Stimulated activated naive CD4-positive, alpha-beta T cell (primary cell): ENCODE measurements around the gene PNPO.
A peak's percentile ranks its signal among the peaks of the same experiment; 100 is the strongest.

Source experiments
- DNase-seq, 6 experiments: peaks; one replicate each; lab custom pipeline; 2025; lab: John Stamatoyannopoulos, UW

The PNPO gene

GRCh38 chr17:47941246-47942095, at the start of gene PNPO:
TSS of gene PNPO (plus strand) at chr17:47941571. CDS start at chr17:47941676, 105 bp downstream.
- peak; percentile 84 to 93 (median 92) for DNase-seq

DNA sequence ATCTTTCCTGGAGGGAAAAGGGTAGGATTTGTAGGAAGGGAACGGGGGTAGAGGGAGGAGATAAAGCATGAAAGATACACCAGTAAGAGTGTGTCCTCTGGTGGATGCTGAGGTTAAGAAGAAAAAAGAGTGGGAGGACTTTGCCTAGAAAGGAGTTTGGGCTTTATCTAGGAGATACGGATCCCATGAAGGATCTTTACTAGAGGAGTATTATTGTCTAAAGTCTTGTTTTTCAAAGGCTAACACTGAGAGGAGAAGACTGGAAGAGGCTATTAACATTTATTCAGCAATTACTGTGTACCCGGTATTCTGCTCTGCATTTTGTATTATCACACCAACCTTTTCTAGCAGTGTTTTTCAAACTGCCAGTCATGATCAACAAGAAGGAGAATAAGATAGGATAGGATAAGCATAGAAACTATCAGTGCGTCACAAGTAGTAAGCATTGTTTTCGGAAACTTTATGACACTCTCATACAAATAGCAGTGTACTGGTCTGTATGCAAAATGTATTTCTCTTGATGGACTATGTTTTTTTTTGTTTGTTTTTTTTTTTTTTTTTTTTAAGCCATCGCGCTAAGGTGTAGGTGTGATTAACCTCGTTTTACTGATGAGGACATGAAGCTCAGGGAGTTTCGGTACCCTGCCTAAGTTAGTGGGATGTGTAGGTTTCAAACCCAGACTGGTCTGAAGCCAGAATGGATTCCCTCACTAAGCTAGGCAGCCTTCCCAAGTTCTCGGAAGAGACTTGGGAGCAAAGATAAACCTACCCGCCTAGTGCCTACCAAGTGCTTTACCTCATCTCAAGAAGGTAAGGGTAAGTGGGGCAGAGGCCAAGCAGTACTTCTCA, 46.6 kb upstream of the PNPO start:
- no peak for DNase-seq

DNA sequence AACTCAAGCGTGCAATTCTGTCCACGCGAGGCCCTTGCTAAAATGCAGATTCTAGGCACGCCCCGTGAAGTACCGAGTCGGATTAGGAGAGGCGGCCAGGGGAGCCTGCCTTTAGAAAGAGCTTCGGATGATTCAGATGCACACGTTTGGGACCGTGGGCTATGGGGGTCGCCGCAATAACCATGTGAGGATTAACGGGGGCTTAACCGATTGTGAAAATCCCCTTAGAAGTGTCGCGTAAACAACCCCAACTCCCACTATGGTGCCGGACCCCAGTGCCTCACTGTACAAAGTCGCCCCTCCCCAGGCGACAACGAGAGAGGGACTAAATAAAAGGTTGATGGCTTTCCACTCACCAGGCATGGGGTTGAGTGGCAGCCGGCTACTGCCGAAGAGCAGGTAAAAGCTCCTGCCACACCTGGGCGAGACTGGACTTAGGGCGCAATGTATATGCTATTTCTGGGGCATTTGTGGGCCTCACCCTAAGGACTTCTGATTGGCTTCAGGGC, 46.0 kb upstream of the PNPO start:
- no peak for DNase-seq

- peak; percentile 98 to 100 (median 99) for DNase-seq
Observed at GRCh38 chr17:47895856-47896671, 45.3 kb upstream of the PNPO start, which contains the start of gene SP2. TSS of gene SP2 (plus strand) at chr17:47896236. CDS start at chr17:47896287, 51 bp downstream.

DNA sequence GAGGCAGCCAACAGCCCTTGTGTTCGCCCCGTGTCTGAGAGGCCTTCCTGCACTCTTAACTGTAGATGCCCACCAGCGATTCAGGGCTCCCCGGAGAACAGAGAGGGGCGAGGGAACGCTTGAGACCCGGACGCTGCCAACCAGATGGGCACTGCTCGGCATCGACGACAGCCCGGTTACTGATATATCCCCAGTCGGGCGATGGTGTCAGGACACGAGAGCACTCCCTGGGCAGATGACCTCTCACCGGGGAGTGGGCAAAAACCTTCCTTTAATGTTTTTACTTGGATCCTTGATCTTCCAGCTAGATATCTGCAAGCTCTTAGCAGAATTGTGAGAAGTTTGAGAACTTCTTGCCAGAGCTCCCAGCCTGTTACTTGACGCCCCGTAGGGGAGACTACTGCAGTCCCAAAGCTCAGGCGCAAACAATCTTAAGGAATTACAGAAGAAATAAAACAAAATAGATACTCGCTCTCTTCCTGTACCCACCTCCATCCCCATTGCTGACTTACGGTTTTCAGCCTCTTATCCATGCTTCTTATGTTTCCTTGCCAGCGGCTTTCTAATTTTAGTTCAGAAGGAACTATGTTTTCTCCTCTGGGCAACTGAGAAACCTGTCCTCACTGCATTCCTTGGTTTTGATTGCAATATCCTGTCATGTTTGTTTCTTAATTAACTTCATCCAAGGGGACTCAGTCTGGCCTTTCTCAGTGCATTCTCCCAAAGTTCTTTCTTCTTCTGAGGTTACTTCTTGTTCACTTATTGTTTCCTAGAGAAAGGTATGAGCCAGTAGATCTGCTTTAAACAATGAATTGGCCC, 44.5 kb upstream of the PNPO start:
- DNase-seq: no peak

- DNase-seq: no peak
Observed at GRCh38 chr17:47897561-47897960, 43.8 kb upstream of the PNPO start.

- no peak for DNase-seq
Observed at GRCh38 chr17:47898241-47898640, 43.1 kb upstream of the PNPO start.

- no peak for DNase-seq
Observed at GRCh38 chr17:47899643-47900042, 41.7 kb upstream of the PNPO start.

GRCh38 chr17:47901423-47901822, 39.9 kb upstream of the PNPO start:
- no peak for DNase-seq

DNA sequence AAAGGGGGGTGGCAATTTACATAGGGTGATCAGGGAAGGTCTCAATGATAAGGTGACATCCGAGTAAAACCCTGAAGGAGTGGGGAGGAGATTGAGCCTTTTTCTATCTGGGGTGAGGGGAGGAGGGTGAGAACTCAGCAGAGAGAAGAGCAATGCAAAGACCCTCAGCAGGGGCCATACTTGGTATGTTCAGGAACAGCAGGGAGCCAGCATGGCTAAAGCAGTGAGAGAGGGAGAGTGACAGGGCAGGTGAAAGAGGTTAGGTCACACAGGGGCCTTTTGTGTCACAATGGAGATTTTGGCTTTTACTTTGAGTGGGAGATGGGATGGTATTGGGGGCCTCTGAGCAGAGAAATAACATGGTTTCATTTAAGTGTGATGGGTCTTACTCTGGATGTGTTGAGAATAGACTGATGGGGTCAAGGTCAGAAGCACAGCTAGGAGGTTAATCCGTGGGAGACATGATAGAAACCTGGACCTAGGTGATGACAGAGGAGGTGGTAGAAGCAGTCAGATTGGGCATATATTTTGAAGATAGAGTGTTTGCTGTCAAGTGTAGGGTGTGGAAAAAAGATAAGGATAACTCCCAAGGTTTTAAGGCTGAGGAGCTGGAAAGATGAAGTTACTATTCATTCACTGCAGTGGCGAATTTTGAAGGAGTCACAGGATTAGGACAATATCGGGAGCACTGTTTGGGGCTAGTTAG, 39.2 kb upstream of the PNPO start:
- DNase-seq: no peak

DNA sequence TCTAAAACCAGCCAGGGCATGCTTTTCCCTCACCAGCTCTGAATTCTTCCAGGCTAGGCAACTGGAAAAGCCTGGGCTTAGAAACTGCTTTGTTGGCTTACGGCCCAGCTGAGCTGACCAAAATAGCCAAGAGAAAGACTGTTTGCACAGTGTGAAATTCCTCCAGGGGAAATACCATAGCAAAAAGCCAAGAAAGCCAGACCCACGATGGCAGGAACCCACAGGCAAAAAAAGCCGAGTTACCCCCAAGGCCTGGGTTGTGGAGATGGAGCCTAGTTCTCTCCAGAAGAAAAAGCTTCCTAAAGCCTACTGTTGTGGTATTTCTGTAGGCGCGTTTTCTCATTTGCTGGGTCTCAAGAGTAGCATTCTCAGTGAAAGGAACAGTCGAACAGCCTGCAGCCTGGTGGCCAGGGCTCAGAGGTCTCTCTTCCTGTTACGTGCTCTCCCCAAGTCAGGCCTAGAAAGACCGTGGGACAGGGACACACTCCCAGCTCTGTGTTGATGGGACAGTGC, 36.1 kb upstream of the PNPO start:
- no peak for DNase-seq

- no peak for DNase-seq
Observed at GRCh38 chr17:47906443-47906842, 34.9 kb upstream of the PNPO start.

GRCh38 chr17:47907932-47908562, 33.3 kb upstream of the PNPO start:
- DNase-seq: no peak

GRCh38 chr17:47913050-47913449, 28.3 kb upstream of the PNPO start:
- no peak for DNase-seq

- no peak for DNase-seq
Observed at GRCh38 chr17:47914306-47914948, 26.9 kb upstream of the PNPO start.

DNA sequence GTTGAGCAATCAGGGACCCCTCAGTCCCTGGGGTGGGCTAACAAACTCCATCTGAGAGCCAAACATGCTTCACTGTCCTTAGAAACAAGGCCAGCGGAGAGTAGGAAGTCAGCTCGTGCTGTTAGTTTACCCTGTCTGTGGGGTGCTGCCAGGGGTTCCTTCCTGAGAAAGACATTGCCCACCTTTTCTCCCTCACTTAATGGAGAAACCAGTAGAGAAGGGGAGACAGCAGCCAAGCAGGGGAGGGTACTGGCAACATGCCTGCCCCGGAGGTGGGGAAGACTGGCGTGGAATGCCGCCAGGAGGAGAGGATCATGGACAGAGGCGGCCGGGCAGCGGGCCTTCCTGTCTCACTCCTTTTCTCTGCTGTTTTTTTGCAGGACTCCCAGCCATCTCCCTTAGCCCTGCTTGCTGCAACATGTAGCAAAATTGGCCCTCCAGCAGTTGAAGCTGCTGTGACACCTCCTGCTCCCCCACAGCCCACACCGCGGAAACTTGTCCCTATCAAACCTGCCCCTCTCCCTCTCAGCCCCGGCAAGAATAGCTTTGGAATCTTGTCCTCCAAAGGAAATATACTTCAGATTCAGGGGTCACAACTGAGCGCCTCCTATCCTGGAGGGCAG, 25.5 kb upstream of the PNPO start:
- DNase-seq: no peak

- no peak for DNase-seq
Observed at GRCh38 chr17:47916489-47917208, 24.7 kb upstream of the PNPO start.

DNA sequence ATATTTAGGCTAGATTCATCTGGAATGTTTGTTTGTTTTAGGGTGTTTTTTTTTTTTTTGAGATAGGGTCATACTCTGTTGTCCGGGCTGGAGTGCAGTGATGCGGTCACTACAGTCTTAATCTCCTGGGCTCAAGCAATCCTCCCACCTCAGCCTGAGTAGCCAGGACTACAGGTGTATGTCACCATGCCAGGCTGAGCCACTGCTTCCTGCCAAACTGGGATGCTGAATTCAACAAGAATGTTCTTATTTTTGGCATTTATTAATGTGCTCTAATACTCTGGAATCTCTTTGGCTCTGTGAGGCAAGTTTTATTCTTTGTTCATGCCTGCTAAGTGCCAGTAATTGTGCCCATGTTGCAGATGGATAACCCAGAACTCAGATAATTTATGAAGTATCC, 23.8 kb upstream of the PNPO start:
- no peak for DNase-seq
